Activated effector memory CD4-positive, alpha-beta T cell treated with anti-CD3 and anti-CD28 coated beads, Interleukin-2, amount 50 U/mL, for 16 hours (primary cell): ENCODE measurements around the gene ST3GAL3.
"Not testable (repeated sequence)": the region's sequence is repeated elsewhere in the genome, so short reads cannot be mapped to it uniquely, and the experiment has no call there.

Source experiments
- DNase-seq: peaks from one replicate; pipeline ENCODE4 v3.0.0-alpha.2; 2020

ST3GAL3 gene

GRCh38 chr1:43828574-43828973, 121.2 kb downstream of the ST3GAL3 start:
- DNase-seq: no peak

- DNase-seq: no peak
Measured at GRCh38 chr1:43830802-43831201, 123.5 kb downstream of the ST3GAL3 start.

GRCh38 chr1:43831851-43832250, 124.5 kb downstream of the ST3GAL3 start:
- no peak for DNase-seq

- DNase-seq: no peak
Measured at GRCh38 chr1:43832255-43832654, 124.9 kb downstream of the ST3GAL3 start.

GRCh38 chr1:43832998-43833397, 125.7 kb downstream of the ST3GAL3 start:
- no peak for DNase-seq

GRCh38 chr1:43833902-43834279, 126.6 kb downstream of the ST3GAL3 start:
- not testable (repeated sequence) for DNase-seq

GRCh38 chr1:43834280-43835081, 127.1 kb downstream of the ST3GAL3 start:
- no peak for DNase-seq

- no peak for DNase-seq
Measured at GRCh38 chr1:43835082-43836021, 128.0 kb downstream of the ST3GAL3 start.

GRCh38 chr1:43836267-43836951, 129.1 kb downstream of the ST3GAL3 start:
- DNase-seq: peak; percentile 85

- DNase-seq: no peak
Measured at GRCh38 chr1:43839056-43839455, 131.7 kb downstream of the ST3GAL3 start.

GRCh38 chr1:43841321-43842174, 134.2 kb downstream of the ST3GAL3 start:
- no peak for DNase-seq

- no peak for DNase-seq
Measured at GRCh38 chr1:43842175-43842498, 134.8 kb downstream of the ST3GAL3 start.

- DNase-seq: no peak
Measured at GRCh38 chr1:43843684-43844083, 136.3 kb downstream of the ST3GAL3 start.

- no peak for DNase-seq
Measured at GRCh38 chr1:43844114-43844513, 136.8 kb downstream of the ST3GAL3 start.

GRCh38 chr1:43847290-43847689, 140.0 kb downstream of the ST3GAL3 start:
- DNase-seq: no peak

- DNase-seq: no peak
Measured at GRCh38 chr1:43847882-43848281, 140.5 kb downstream of the ST3GAL3 start.

GRCh38 chr1:43849670-43850069, 142.3 kb downstream of the ST3GAL3 start:
- DNase-seq: no peak

- no peak for DNase-seq
Measured at GRCh38 chr1:43850591-43851233, 143.4 kb downstream of the ST3GAL3 start.

GRCh38 chr1:43851561-43852338, 144.4 kb downstream of the ST3GAL3 start:
- no peak for DNase-seq

- no peak for DNase-seq
Measured at GRCh38 chr1:43853161-43853921, 146.0 kb downstream of the ST3GAL3 start.
